HG03460 (cell line): ENCODE results near the gene SLC39A12.

Experiments
- ATAC-seq: cut with Tn5 transposase; IDR thresholded peaks from one replicate; pipeline ENCODE4 v1.9.1; 2021; ENCODE audit not compliant: unreplicated experiment

SLC39A12 gene

DNA sequence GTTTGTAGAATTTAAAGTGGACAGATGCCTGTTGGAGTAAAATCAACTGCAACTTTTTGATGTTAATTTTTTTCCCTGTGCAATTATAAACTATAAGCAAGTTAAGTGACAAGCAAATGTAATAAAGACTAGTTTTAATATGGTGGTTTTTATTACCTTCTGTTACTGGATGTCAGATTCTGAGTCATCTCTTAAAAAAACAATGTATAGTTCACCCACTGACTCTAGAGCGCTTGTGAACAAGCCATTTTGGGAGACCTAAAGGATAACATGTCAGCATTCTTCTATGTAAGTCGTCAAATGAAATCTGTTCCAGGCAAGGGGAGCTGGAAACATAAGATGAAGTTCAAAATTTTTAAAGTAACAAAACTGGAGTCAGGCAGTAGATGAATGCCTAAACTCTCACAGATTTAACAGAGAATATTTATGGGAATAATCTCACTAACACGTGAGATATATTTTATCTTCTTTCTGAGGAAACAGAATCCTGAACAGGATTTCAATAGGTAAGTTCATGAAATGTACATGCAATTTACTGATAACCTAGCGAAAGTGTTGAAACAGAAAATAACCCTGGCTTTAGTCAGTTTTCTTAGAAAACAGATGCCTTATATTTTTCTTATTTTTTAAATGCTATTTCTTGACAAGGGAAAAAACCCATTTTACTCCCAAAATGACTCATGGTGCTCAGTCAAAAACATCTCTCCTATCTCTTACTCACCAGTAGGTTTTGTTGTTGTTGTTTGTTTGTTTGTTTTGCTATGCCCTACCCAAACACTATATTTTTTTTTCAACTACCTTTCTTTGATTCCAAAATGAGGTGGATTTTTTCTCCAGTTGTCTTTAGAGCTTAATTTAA, 91.7 kb downstream of the SLC39A12 start:
- no peak for ATAC-seq

DNA sequence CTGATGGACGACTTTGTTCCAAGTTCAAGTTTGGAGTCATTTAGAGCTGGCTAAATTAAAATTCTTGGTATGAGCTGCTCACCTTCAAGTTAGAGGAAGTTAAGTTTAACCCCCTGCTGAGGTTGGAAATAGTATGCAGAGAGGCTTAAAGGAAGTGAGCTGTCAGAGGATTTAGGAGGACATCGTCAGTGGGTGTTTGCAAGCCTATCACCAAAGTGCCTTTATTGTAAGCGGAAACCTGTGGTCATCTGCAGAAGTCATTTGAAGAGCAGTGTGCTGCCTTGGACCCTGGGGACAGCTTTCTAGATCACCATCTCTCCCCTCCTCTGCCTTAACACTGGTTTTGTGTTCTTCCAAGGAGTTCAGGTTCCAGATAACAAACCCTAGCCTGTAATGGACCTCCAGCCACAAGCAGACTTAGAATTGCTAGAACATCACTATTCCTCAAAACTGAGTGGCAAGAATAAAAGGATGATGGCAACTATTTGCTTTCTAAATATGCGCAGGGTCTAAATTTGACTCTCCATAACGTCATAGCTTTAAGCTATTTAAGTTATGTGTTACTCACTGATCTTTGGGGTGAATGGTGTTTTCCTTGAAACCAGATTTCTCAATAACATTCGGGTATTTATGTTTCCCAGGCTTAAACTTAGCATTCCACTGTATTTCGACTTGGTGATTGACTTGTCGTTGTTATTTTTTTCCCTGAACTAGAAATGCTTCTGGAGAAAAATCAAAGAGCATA, 93.4 kb downstream of the SLC39A12 start:
- no peak for ATAC-seq

GRCh38 chr10:18056583-18056982, 104.9 kb downstream of the SLC39A12 start:
- no peak for ATAC-seq

DNA sequence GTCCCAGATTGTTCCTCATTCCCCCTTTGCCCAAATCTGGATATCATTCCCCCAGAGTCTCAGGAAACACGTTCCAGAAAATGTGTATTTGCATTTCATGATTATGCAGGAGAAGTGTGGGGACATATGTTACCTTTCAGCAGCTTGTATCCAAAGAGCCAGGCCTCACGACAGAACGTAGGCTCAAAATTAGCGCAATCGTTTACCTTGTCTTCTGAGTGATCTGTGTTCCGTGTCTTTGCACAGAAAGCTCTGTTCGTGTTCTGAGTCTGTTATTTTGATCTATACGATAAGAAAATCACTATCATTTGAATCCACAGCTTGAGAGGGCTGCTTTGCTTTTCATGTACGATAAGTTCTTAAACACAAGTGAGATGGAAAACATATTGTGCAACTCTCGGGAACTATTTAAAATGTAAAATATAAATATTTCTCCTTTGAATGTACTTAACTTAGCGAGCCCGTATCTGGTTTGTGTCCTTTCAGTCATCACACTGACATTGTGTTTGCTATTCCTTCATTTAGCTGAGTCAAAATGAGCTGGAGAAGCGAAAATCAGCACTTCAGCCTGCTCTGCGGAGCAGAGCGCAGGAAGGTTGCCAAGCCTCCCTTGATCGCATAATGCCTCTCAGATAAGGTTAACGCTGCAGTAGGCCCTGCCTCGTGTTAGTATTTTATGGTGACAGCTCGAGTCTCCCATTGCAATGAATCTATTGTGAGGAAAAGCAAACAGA, 108.3 kb downstream of the SLC39A12 start:
- no peak for ATAC-seq

DNA sequence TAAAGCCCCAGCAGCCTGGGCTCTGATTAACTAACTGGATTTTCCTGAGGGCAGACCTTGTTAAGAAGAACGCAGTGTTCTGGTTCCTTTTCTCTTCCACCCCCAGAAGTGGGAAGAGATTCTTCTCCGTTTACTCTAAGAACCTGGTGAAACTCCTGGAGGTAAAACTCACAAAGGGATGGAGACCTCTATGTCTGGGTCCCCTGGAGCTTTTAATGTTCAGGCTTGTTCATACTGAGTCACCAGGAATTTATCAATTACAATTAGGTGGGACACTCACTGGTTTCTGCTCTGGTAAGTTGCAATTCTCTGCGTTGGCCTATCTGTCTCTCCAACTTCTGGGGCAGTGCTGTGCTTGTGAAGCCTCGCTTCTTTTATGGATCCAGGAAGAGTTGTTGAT, 115.2 kb downstream of the SLC39A12 start:
- ATAC-seq = no peak

GRCh38 chr10:18068401-18068800, 116.7 kb downstream of the SLC39A12 start:
- ATAC-seq = no peak

DNA sequence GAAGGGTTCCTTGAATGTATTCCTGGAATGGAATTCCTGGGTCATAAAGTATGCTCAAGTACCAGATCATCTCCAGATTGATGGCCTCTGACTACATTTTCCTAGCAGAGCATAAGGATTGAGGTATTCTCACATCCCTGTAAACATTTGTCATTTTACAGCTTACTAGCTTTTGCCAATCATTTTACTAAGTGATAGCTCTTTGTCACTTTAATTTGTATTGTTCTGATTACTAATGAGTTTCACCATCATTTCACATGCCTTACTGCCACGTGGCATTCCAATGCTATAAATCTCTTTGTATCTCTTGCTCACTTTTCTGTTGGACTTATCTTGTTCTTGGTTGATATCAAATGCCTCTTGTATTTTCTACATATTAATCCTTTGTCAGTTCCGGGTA, 119.9 kb downstream of the SLC39A12 start:
- ATAC-seq = no peak

GRCh38 chr10:18073314-18073713, 121.6 kb downstream of the SLC39A12 start:
- no peak for ATAC-seq

- no peak for ATAC-seq
Measured at GRCh38 chr10:18075881-18076280, 124.2 kb downstream of the SLC39A12 start.

DNA sequence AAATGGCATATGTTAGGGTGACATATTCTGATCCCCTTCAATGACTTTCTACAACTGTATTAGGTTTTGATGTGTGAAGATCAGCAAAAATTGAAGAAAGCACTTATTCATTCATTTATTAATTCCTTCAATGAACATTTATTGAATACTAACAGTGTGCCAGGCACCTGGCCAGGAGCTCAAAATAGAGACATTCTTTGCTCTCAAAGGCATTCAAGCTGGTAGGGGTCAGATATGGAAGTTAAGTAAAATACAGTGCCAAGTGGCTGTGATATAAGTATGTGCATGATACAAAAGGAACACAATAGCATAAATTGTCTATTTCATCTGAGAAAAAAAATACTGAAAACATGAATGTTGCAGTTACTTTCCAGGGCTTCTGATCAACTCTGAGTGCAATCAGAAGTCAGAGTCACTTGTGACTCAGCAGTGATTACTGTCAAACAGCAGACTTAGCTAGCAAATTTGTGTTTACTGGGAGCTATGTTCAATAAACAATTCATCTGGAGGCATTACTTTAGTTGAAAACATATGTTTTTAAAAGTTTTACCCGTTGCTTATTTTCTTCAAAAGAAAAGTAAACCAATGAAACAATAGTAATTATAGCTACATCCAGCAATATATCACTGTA, 128.1 kb downstream of the SLC39A12 start:
- ATAC-seq = no peak

DNA sequence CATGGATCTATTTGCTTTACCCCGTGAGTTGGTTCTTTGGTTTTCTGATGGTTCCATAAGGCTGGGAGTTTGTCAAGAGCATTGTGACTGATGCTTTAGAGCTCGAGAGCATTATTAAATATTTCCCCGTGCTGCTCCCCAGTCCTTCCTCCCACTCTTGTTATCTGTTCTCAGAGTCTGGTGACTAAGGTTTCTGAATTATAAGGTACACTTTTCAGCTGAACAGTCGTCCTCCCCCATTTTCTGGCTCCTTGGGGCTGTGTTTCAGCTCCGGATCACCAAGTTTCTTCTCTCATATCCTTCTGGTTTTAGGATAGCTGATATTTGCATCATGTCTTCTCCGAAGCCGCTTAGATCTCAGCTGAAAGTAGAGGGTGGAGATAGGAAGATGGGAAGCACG, 130.7 kb downstream of the SLC39A12 start:
- ATAC-seq = no peak

DNA sequence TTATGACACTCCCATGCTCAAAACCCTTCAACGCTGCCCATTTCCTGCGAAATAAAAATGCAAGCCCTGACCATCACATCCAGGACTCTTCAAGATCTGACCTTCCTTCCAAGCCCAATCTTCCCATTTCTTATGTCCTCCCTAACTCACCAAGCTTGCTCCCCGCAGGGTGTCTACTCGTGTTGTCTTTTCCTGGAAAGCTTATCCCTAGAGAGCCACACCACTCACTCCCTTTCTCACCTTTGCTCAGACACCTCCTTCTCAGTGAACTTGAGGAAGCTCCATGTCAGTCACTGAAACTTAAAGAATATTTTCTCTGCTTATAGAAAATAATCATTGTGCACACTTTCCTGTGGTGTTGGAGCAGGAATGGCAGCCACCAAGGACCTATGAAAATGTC, 134.1 kb downstream of the SLC39A12 start:
- ATAC-seq = no peak

DNA sequence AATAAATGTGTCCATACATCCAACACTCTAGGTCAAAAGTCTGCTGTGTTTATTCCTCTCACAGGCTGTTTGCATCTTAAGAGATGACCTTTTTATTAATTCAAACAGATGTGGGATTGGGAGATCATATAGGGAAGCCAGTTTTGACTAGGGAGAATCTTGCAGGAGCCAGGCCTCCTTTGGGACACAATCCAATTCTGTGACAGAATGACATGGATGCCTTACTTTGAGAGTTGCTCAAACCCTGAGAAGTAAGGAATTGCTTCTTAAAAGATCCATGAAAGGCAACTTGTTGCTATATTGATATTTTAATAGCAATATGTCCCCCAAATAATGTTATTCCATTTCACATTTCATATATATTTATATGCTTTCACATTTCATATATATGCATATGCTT, 135.0 kb downstream of the SLC39A12 start:
- ATAC-seq = no peak

GRCh38 chr10:18087355-18087754, 135.6 kb downstream of the SLC39A12 start:
- no peak for ATAC-seq
